ENCODE results near the gene HLA-E.
"Not testable (repeated sequence)": the region's sequence is repeated elsewhere in the genome, so short reads cannot be mapped to it uniquely, and the experiment has no call there.

Gene HLA-E

GRCh38 chr6:30481211-30481964, 7.9 kb upstream of the HLA-E start:
- DNase-seq = no peak

- DNase-seq = peak; percentile 71
Observed at GRCh38 chr6:30481965-30482644, 7.2 kb upstream of the HLA-E start.

GRCh38 chr6:30483677-30484279, 5.5 kb upstream of the HLA-E start:
- peak; percentile 49 for DNase-seq

DNA sequence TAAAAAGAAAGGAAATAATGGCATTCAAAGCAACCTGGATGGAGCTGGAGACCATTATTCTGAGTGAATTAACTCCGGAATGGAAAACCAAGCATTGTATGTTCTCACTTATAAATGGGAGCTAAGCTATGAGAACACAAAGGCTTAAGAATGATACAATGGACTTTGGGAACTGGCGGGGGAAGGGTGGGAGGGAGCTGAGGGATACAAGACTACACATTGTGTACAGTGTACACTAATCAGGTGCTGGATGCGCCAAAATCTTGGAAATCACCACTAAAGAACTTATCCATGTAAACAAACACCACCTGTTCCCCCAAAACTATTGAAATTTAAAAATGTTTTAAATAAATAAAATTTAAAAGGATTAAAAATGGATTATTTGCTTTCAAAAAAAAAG, 4.1 kb upstream of the HLA-E start:
- no peak for DNase-seq

DNA sequence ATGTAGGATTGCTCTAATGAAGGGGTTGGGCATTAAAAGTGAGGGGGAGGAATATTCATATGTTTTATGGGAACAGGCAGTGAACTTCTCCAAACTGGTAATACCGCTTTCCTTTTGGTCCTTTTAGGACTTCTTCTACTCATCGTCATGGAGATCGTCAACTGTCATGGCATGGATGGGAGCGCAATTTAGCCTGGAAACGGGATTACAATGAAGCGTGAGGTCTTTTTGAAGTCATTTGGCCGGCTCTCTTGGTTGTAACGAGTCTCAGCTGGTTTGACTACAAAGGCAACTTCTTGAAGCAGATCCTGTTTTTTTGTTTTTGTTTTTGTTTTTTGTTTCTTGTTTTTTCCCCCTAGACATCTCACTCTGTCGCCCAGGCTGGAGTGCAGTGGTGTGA, 1.4 kb upstream of the HLA-E start:
- DNase-seq = no peak

DNA sequence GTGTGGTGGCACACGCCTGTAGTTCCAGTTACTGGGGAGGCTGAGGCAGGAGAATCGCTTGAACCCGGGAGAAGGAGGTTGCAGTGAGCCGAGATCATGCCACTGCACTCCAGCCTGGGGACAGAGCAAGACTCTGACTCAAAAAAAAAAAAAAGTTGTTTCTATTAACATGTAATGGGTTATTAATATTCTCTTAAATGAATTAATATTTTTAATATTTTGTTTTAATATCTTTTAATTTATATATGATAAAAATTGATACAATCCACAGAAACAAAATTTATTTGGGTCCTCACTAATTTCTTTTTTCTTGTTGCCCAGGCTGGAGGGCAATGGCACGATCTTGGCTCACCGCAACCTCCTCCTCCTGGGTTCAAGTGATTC, 620 bp upstream of the HLA-E start:
- DNase-seq = not testable (repeated sequence)

DNA sequence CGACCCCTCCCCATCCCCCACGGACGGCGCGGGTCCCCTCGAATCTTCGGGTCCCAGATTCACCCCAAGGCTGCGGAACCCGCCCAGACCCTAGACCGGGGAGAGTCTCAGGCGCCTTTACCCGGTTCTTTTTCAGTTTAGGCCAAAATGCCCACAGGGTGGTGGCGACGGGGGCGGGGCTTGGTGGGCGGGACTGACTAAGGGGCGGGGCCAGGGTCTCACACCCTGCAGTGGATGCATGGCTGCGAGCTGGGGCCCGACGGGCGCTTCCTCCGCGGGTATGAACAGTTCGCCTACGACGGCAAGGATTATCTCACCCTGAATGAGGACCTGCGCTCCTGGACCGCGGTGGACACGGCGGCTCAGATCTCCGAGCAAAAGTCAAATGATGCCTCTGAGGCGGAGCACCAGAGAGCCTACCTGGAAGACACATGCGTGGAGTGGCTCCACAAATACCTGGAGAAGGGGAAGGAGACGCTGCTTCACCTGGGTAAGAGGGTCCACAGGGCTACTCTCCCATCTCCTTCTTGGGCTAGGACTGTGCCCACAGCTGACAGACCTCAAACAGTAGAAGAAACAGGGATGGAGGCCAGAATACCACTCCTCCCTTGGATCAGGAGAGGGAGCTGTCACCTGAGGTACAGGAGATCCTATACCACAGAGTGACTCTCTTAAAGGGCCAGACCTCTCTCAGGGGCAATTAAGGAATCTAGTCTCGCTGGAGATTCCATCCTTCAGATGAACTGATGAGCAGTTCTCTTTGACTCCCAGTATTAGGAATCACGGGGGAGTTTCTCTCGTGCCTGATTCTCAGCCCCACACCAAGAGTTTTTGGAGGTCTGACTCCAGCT, 942 bp downstream of the HLA-E start:
- no peak for DNase-seq

- not testable (repeated sequence) for DNase-seq
Observed at GRCh38 chr6:30491291-30491953, 2.1 kb downstream of the HLA-E start.

- no peak for DNase-seq
Observed at GRCh38 chr6:30491991-30492952, 3.0 kb downstream of the HLA-E start.

DNA sequence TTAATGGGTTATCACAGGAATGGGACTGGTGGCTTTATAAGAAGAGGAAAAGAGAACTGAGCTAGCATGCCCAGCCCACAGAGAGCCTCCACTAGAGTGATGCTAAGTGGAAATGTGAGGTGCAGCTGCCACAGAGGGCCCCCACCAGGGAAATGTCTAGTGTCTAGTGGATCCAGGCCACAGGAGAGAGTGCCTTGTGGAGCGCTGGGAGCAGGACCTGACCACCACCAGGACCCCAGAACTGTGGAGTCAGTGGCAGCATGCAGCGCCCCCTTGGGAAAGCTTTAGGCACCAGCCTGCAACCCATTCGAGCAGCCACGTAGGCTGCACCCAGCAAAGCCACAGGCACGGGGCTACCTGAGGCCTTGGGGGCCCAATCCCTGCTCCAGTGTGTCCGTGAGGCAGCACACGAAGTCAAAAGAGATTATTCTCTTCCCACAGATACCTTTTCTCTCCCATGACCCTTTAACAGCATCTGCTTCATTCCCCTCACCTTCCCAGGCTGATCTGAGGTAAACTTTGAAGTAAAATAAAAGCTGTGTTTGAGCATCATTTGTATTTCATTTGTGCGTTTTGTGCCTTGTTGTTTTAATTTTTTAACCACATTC, 4.4 kb downstream of the HLA-E start:
- DNase-seq = no peak

- DNase-seq = no peak
Observed at GRCh38 chr6:30494291-30494861, 5.1 kb downstream of the HLA-E start.

- not testable (repeated sequence) for DNase-seq
Observed at GRCh38 chr6:30495060-30495459, 5.8 kb downstream of the HLA-E start.

DNA sequence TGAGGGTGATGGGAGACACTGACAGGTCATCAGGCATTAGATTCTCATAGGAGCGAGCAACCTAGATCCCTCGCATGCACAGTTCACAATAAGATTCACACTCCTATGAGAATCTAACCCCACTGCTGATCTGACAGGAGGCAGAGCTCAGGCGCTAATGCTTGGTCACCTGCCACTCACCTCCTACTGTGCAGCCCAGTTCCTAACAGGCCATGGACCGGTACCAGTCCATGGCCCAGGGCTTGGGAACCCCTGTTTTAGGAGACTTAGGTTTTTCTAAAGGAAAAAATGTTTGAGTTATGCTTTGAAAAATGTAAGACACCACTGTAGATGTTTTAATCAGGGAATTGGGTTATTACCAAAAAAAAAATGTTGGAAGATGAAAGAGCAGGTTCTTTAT, 6.7 kb downstream of the HLA-E start:
- DNase-seq = no peak

GRCh38 chr6:30497261-30497599, 7.9 kb downstream of the HLA-E start:
- not testable (repeated sequence) for DNase-seq

- DNase-seq = no peak
Observed at GRCh38 chr6:30497714-30498113, 8.4 kb downstream of the HLA-E start.

DNA sequence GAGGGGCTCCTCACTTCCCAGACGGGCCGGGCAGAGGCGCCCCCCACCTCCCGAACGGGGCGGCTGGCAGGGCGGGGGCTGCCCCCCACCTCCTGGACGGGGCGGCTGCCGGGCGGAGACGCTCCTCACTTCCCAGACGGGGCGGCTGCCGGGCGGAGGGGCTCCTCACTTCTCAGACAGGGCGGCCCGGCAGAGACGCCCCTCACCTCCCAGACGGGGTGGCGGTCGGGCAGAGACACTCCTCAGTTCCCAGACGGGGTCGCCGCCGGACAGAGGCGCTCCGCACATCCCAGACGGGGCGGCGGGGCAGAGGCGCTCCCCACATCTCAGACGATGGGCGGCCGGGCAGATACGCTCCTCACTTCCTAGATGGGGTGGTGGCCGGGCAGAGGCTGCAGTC, 9.4 kb downstream of the HLA-E start:
- not testable (repeated sequence) for DNase-seq

DNA sequence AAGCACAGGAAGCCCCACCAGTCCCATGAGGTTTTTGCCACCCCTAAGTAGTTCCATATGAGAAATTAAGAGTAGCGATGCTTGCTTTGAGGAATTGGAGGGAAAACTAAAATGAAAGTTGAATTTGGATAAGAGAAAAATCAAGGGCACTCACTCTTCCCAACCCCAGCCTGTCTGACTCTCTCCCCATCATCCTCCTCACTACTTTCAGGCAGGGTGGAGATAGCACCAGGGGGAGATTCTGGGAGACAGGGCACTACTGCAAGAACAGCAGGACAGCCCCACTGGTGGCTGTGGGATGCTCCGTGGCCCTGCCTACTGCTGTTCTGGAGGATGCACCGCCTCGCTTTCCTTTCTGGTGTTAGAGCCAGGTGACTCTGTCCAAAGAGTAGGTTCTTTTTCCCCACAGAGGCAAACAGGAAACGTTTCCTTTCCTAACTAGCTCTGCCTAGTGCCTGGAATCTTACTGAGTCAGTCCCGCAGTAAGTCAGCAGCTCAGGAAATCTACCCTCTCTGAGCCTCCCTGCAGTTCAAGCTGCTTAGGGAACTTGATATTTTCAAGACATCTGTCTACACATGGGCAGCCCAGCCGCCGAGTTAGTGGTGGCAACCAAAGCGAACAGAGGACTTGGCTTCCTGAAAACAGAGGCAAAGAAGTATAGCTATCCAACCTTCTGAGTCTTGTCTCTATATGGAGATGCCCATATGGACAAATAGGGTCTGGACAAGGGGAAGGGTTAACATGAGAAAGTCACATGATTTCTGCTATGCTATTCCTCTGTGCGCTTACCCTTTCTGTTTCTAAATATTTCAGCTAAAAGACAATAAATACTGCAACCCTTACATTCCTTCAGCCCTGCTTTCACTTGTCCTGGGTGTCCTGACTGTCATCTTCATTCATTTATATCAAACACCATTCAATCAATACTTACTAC, 11.4 kb downstream of the HLA-E start:
- DNase-seq = no peak

GRCh38 chr6:30507849-30508827, 18.8 kb downstream of the HLA-E start:
- DNase-seq = no peak
